HG03575 (cell line): ENCODE data around the gene FOXI3.

Experiments used
- ATAC-seq: cut with Tn5 transposase; IDR thresholded peaks from one replicate; pipeline ENCODE4 v1.9.1; 2021; ENCODE audit not compliant: unreplicated experiment, insufficient number of reproducible peaks, low FRiP score; ENCODE audit errors: extremely low read depth

FOXI3 gene

GRCh38 chr2:88452565-88452905 lies at the start of gene FOXI3:
TSS of gene FOXI3 (minus strand) at chr2:88452693. CDS start at chr2:88452535, 158 bp downstream.
- ATAC-seq = no peak

- ATAC-seq = no peak
These were observed 48.2 kb upstream of the FOXI3 start for GRCh38 chr2:88500691-88501090.

- ATAC-seq = no peak
These were observed 46.7 kb upstream of the FOXI3 start for GRCh38 chr2:88499204-88499603.

GRCh38 chr2:88493481-88493880 lies 41.0 kb upstream of the FOXI3 start:
- no peak for ATAC-seq

- ATAC-seq = no peak
These were observed 39.5 kb upstream of the FOXI3 start for GRCh38 chr2:88492002-88492401.

- ATAC-seq = no peak
These were observed 36.7 kb upstream of the FOXI3 start for GRCh38 chr2:88489181-88489580.

- no peak for ATAC-seq
These were observed 30.7 kb upstream of the FOXI3 start for GRCh38 chr2:88483200-88483599.

GRCh38 chr2:88481691-88482336 lies 29.3 kb upstream of the FOXI3 start:
- no peak for ATAC-seq

GRCh38 chr2:88472811-88473210 lies 20.3 kb upstream of the FOXI3 start:
- no peak for ATAC-seq

- ATAC-seq = no peak
These were observed 18.8 kb upstream of the FOXI3 start for GRCh38 chr2:88471083-88471942.

- no peak for ATAC-seq
These were observed 17.0 kb upstream of the FOXI3 start for GRCh38 chr2:88469202-88470114.

GRCh38 chr2:88464153-88464552 lies 11.7 kb upstream of the FOXI3 start:
- ATAC-seq = no peak

GRCh38 chr2:88458633-88459032 lies 6.1 kb upstream of the FOXI3 start:
- no peak for ATAC-seq

GRCh38 chr2:88452980-88453582 lies 588 bp upstream of the FOXI3 start:
- no peak for ATAC-seq

- ATAC-seq = no peak
These were observed 505 bp downstream of the FOXI3 start for GRCh38 chr2:88451811-88452564.

- ATAC-seq = no peak
These were observed 1.3 kb downstream of the FOXI3 start for GRCh38 chr2:88450925-88451810.

- no peak for ATAC-seq
These were observed 2.3 kb downstream of the FOXI3 start for GRCh38 chr2:88450186-88450585.

GRCh38 chr2:88448248-88448647 lies 4.2 kb downstream of the FOXI3 start:
- ATAC-seq = no peak
